ENCODE data around the gene DDX25.

The DDX25 gene

GRCh38 chr11:125953401-125953935 is 49.2 kb downstream of the DDX25 start:
- no peaks in the 10 kb centered on the region for H3K9me3 ChIP-seq (ENCODE audit: insufficient read depth, low read depth, low read length)
- H4K12ac ChIP-seq (ENCODE audit: low read depth, low read length), result no peak overlapping the region
- H3K23ac ChIP-seq (ENCODE audit: low read length), result no peak overlapping the region
- no peak overlapping the region for H4K8ac ChIP-seq (ENCODE audit: low read depth, low read length)
- no peaks in the 10 kb centered on the region for H3K79me2 ChIP-seq (ENCODE audit: control insufficient read depth, insufficient read depth, low read length, poor library complexity)
- H2AFZ ChIP-seq (ENCODE audit: insufficient read depth, low read length, poor library complexity), result no peak overlapping the region
- no peaks in the 10 kb centered on the region for H3K27me3 ChIP-seq (ENCODE audit: insufficient read depth, low read length)
- no peak overlapping the region for H2AK5ac ChIP-seq (ENCODE audit: low read length)
- WGBS (ENCODE audit: extremely low coverage, insufficient coverage, insufficient read length), result no CpG with 5 or more reads among the region's 20 CpGs
- DNase-seq, result no peak
- peaks cover 14 to 24% of the 10 kb centered on the region in 2 experiments for H3K4me1 ChIP-seq (ENCODE audit: control insufficient read depth in 1 of 2, insufficient read depth in 2 of 2, low read length in 2 of 2)
- no peak overlapping the region for H3K27ac ChIP-seq (ENCODE audit: low read depth, low read length)
- H3K18ac ChIP-seq (ENCODE audit: low read length), result no peak overlapping the region
- H2BK120ac ChIP-seq (ENCODE audit: insufficient read depth, low read length, poor library complexity), result no peak overlapping the region
- H3K36me3 ChIP-seq (ENCODE audit: control insufficient read depth in 1 of 2, insufficient read depth in 2 of 2, low read length in 2 of 2), result peaks cover 44 to 52% of the 10 kb centered on the region in 2 experiments
- no peak overlapping the region for H3K4me3 ChIP-seq (ENCODE audit: low read depth, low read length)
- H3K9ac ChIP-seq (ENCODE audit: low read length), result no peak overlapping the region
- no peak overlapping the region for H2BK12ac ChIP-seq (ENCODE audit: low read length)
- H3K4ac ChIP-seq (ENCODE audit: low read depth, low read length), result no peak overlapping the region
- no peak overlapping the region for H3K4me2 ChIP-seq (ENCODE audit: low read length)
- H2BK5ac ChIP-seq (ENCODE audit: low read depth, low read length, poor library complexity), result no peak overlapping the region
- peaks cover 6% of the 10 kb centered on the region for H3K79me1 ChIP-seq (ENCODE audit: low read length)
- H3K14ac ChIP-seq (ENCODE audit: low read length), result no peak overlapping the region
- H4K91ac ChIP-seq (ENCODE audit: low read depth, low read length), result no peak overlapping the region

GRCh38 chr11:125954123-125954944 is 50.0 kb downstream of the DDX25 start:
- Histone ChIP-seq H3K9me3 (ENCODE audit: insufficient read depth, low read depth, low read length) (no peaks in the 10 kb centered on the region), H3K79me2 (ENCODE audit: control insufficient read depth, insufficient read depth, low read length, poor library complexity) (no peaks in the 10 kb centered on the region), H2AK5ac (ENCODE audit: low read length) (no peak overlapping the region), H3K4me1 (ENCODE audit: control insufficient read depth in 1 of 2, insufficient read depth in 2 of 2, low read length in 2 of 2) (peaks cover 14 to 24% of the 10 kb centered on the region in 2 experiments), H2AFZ (ENCODE audit: insufficient read depth, low read length, poor library complexity) (no peak overlapping the region), H3K36me3 (ENCODE audit: control insufficient read depth in 1 of 2, insufficient read depth in 2 of 2, low read length in 2 of 2) (peaks cover 42 to 51% of the 10 kb centered on the region in 2 experiments), H2BK12ac (ENCODE audit: low read length) (no peak overlapping the region), H3K9ac (ENCODE audit: low read length) (no peak overlapping the region), H3K4me2 (ENCODE audit: low read length) (no peak overlapping the region), H4K12ac (ENCODE audit: low read depth, low read length) (no peak overlapping the region), H3K79me1 (ENCODE audit: low read length) (peaks cover 6% of the 10 kb centered on the region), H3K18ac (ENCODE audit: low read length) (no peak overlapping the region), H4K8ac (ENCODE audit: low read depth, low read length) (no peak overlapping the region), H3K23ac (ENCODE audit: low read length) (no peak overlapping the region), H2BK120ac (ENCODE audit: insufficient read depth, low read length, poor library complexity) (no peak overlapping the region), H2BK5ac (ENCODE audit: low read depth, low read length, poor library complexity) (no peak overlapping the region), H3K27me3 (ENCODE audit: insufficient read depth, low read length) (no peaks in the 10 kb centered on the region), H3K4me3 (ENCODE audit: low read depth, low read length) (no peak overlapping the region), H3K27ac (ENCODE audit: low read depth, low read length) (no peak overlapping the region), H3K4ac (ENCODE audit: low read depth, low read length) (no peak overlapping the region), H4K91ac (ENCODE audit: low read depth, low read length) (no peak overlapping the region), H3K14ac (ENCODE audit: low read length) (no peak overlapping the region)
- DNase-seq, result no peak
- WGBS (ENCODE audit: extremely low coverage, insufficient coverage, insufficient read length), result no CpG with 5 or more reads among the region's 21 CpGs

GRCh38 chr11:125954945-125955640 is 50.8 kb downstream of the DDX25 start:
- Histone ChIP-seq H2AFZ (ENCODE audit: insufficient read depth, low read length, poor library complexity) (no peak overlapping the region), H3K36me3 (ENCODE audit: control insufficient read depth in 1 of 2, insufficient read depth in 2 of 2, low read length in 2 of 2) (peaks cover 48 to 57% of the 10 kb centered on the region in 2 experiments), H2BK5ac (ENCODE audit: low read depth, low read length, poor library complexity) (no peak overlapping the region), H3K9me3 (ENCODE audit: insufficient read depth, low read depth, low read length) (no peaks in the 10 kb centered on the region), H3K4me1 (ENCODE audit: control insufficient read depth in 1 of 2, insufficient read depth in 2 of 2, low read length in 2 of 2) (peaks cover 14 to 24% of the 10 kb centered on the region in 2 experiments), H3K14ac (ENCODE audit: low read length) (no peak overlapping the region), H3K27ac (ENCODE audit: low read depth, low read length) (no peak overlapping the region), H4K12ac (ENCODE audit: low read depth, low read length) (no peak overlapping the region), H3K79me1 (ENCODE audit: low read length) (peaks cover 6% of the 10 kb centered on the region), H3K23ac (ENCODE audit: low read length) (no peak overlapping the region), H3K4me3 (ENCODE audit: low read depth, low read length) (no peak overlapping the region), H4K8ac (ENCODE audit: low read depth, low read length) (no peak overlapping the region), H3K27me3 (ENCODE audit: insufficient read depth, low read length) (no peaks in the 10 kb centered on the region), H3K4me2 (ENCODE audit: low read length) (no peak overlapping the region), H2BK120ac (ENCODE audit: insufficient read depth, low read length, poor library complexity) (no peak overlapping the region), H4K91ac (ENCODE audit: low read depth, low read length) (no peak overlapping the region), H3K4ac (ENCODE audit: low read depth, low read length) (no peak overlapping the region), H3K9ac (ENCODE audit: low read length) (no peak overlapping the region), H3K18ac (ENCODE audit: low read length) (no peak overlapping the region), H2BK12ac (ENCODE audit: low read length) (no peak overlapping the region), H3K79me2 (ENCODE audit: control insufficient read depth, insufficient read depth, low read length, poor library complexity) (no peaks in the 10 kb centered on the region), H2AK5ac (ENCODE audit: low read length) (no peak overlapping the region)
- no peak for DNase-seq
- WGBS (ENCODE audit: extremely low coverage, insufficient coverage, insufficient read length), result no CpG with 5 or more reads among the region's 15 CpGs

- H2AK5ac ChIP-seq (ENCODE audit: low read length), result no peak overlapping the region
- WGBS (ENCODE audit: extremely low coverage, insufficient coverage, insufficient read length), result no CpG with 5 or more reads among the region's 2 CpGs
- H3K79me2 ChIP-seq (ENCODE audit: control insufficient read depth, insufficient read depth, low read length, poor library complexity), result no peaks in the 10 kb centered on the region
- no peak overlapping the region for H2BK12ac ChIP-seq (ENCODE audit: low read length)
- H3K4ac ChIP-seq (ENCODE audit: low read depth, low read length), result no peak overlapping the region
- H3K23ac ChIP-seq (ENCODE audit: low read length), result no peak overlapping the region
- no peak overlapping the region for H2BK120ac ChIP-seq (ENCODE audit: insufficient read depth, low read length, poor library complexity)
- H4K12ac ChIP-seq (ENCODE audit: low read depth, low read length), result no peak overlapping the region
- no peak overlapping the region for H3K18ac ChIP-seq (ENCODE audit: low read length)
- no peak for DNase-seq
- no peak overlapping the region for H3K4me3 ChIP-seq (ENCODE audit: low read depth, low read length)
- H3K14ac ChIP-seq (ENCODE audit: low read length), result no peak overlapping the region
- no peak overlapping the region for H3K4me2 ChIP-seq (ENCODE audit: low read length)
- no peak overlapping the region for H3K9ac ChIP-seq (ENCODE audit: low read length)
- no peak overlapping the region for H2BK5ac ChIP-seq (ENCODE audit: low read depth, low read length, poor library complexity)
- peaks cover 4% of the 10 kb centered on the region for H3K79me1 ChIP-seq (ENCODE audit: low read length)
- no peak overlapping the region for H3K27ac ChIP-seq (ENCODE audit: low read depth, low read length)
- H3K27me3 ChIP-seq (ENCODE audit: insufficient read depth, low read length), result no peaks in the 10 kb centered on the region
- H4K8ac ChIP-seq (ENCODE audit: low read depth, low read length), result no peak overlapping the region
- no peaks in the 10 kb centered on the region for H3K9me3 ChIP-seq (ENCODE audit: insufficient read depth, low read depth, low read length)
- H3K4me1 ChIP-seq (ENCODE audit: control insufficient read depth in 1 of 2, insufficient read depth in 2 of 2, low read length in 2 of 2), result peaks cover 11 to 22% of the 10 kb centered on the region in 2 experiments
- H3K36me3 ChIP-seq (ENCODE audit: control insufficient read depth in 1 of 2, insufficient read depth in 2 of 2, low read length in 2 of 2), result peaks cover 54 to 61% of the 10 kb centered on the region in 2 experiments
- H4K91ac ChIP-seq (ENCODE audit: low read depth, low read length), result no peak overlapping the region
- no peak overlapping the region for H2AFZ ChIP-seq (ENCODE audit: insufficient read depth, low read length, poor library complexity)
Observed at GRCh38 chr11:125955856-125956255, 51.5 kb downstream of the DDX25 start.

All from trophoblast cell (in vitro differentiated cells and primary cell).